AG08396 (cell line): Measurements from ENCODE around the gene UQCC3.
A peak's percentile ranks its signal among the peaks of the same experiment; 100 is the strongest.
"Not testable (repeated sequence)": the region's sequence is repeated elsewhere in the genome, so short reads cannot be mapped to it uniquely, and the experiment has no call there.

Experiments used
- DNase-seq: peaks from one replicate; pipeline ENCODE4 v3.0.0; 2012; ENCODE audit warnings: low spot score, mixed read lengths

Gene UQCC3

GRCh38 chr11:62703921-62704320 lies 32.4 kb downstream of the UQCC3 start:
- DNase-seq = not testable (repeated sequence)

GRCh38 chr11:62705413-62705812 lies 33.9 kb downstream of the UQCC3 start:
- DNase-seq = no peak

- peak; percentile 96 for DNase-seq
Observed at GRCh38 chr11:62705880-62706849, 34.7 kb downstream of the UQCC3 start.

- no peak for DNase-seq
Observed at GRCh38 chr11:62706850-62707247, 35.4 kb downstream of the UQCC3 start.

- no peak for DNase-seq
Observed at GRCh38 chr11:62707277-62707861, 35.9 kb downstream of the UQCC3 start, which contains the start of the genes BSCL2 and GNG3. BSCL2 (minus strand) TSS chr11:62707424; CDS start chr11:62707195, 229 bp downstream. GNG3 (plus strand) TSS chr11:62707676; CDS start chr11:62708296, 620 bp downstream.

- DNase-seq = no peak
Observed at GRCh38 chr11:62708392-62708791, 36.9 kb downstream of the UQCC3 start.

GRCh38 chr11:62708793-62709192 lies 37.3 kb downstream of the UQCC3 start:
- no peak for DNase-seq

GRCh38 chr11:62709247-62710000 lies 38.0 kb downstream of the UQCC3 start:
- peak; percentile 93 for DNase-seq

- DNase-seq = peak; percentile 46
Observed at GRCh38 chr11:62710001-62710345, 38.5 kb downstream of the UQCC3 start.

- DNase-seq = no peak
Observed at GRCh38 chr11:62712276-62712812, 40.9 kb downstream of the UQCC3 start.

- DNase-seq = no peak
Observed at GRCh38 chr11:62712861-62713260, 41.4 kb downstream of the UQCC3 start.

- DNase-seq = no peak
Observed at GRCh38 chr11:62713343-62713742, 41.9 kb downstream of the UQCC3 start.

GRCh38 chr11:62715150-62716130 lies 44.0 kb downstream of the UQCC3 start:
- DNase-seq = no peak

GRCh38 chr11:62716206-62716605 lies 44.7 kb downstream of the UQCC3 start:
- no peak for DNase-seq

GRCh38 chr11:62716816-62717215 lies 45.3 kb downstream of the UQCC3 start:
- DNase-seq = no peak

- no peak for DNase-seq
Observed at GRCh38 chr11:62719302-62719978, 48.0 kb downstream of the UQCC3 start.

GRCh38 chr11:62721994-62722393 lies 50.5 kb downstream of the UQCC3 start:
- DNase-seq = no peak
